ENCODE results near the gene SGK1.

DNA sequence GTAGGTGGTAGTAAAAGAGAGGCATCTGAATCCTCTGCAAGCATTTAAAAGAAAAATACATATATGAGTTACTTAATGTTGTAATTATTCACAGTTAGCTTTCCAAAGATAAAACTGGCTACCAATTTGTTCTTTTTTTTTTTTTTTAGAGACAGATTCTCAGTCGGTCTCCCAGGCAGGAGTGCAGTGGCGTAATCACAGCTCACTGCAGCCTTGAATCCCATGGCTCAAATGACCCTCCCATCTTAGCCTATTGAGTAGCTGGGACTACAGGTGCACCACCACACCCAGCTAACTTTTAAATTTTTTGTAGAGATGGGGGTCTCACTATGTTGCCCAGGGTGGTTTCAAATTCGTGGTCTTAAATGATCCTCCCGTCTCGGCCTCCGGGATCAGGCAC is 36.5 kb downstream of the SGK1 start:
- TF ChIP-seq IRF2 (CRISPR knock-in tag; IDR thresholded peaks at IDR 0.05; ENCODE audit: borderline replicate concordance, low read depth) (no peak), ETV6 (CRISPR knock-in tag; IDR thresholded peaks at IDR 0.05) (no peak), ZNF232 (CRISPR knock-in tag; IDR thresholded peaks at IDR 0.05) (no peak)
